Right ventricle myocardium inferior (tissue), 1 donor: ENCODE results near the gene GP1BB. TPM values are rescaled to one million over a fixed set of nuclear protein-coding genes. Genes with fewer than 3 reads are reported as not detected.

Experiments used
- ATAC-seq: fragments of 200-7000 bp; cut with Tn5 transposase; one replicate; pipeline ENCODE4 v1.9.1; 2020; ENCODE audit warnings: mild to moderate bottlenecking, moderate library complexity
- DNase-seq: peaks from one replicate; pipeline ENCODE4 v3.0.0; 2021; ENCODE audit errors: missing footprints
- intact Hi-C: fragments of 100-400 bp; cut with DNase I; formaldehyde crosslinking; loops from one replicate; pipeline ENCODE4 v1.11.0; 2022
- total RNA-seq: library from RNA; stranded (reverse); fragmentation: NEBNext Ultra II Directional; extraction: Animal tissue kit (Norgen Biotek cat#: 25700); gene quantifications from one replicate; pipeline ENCODE4 v1.2.1, GENCODE V29; 2021
- donor health status: DM: no; HTN: yes; CAD: no; lungs with severe emphysema.

Gene GP1BB
- total RNA-seq, 1 donor from 2014 or later = not detected

DNA sequence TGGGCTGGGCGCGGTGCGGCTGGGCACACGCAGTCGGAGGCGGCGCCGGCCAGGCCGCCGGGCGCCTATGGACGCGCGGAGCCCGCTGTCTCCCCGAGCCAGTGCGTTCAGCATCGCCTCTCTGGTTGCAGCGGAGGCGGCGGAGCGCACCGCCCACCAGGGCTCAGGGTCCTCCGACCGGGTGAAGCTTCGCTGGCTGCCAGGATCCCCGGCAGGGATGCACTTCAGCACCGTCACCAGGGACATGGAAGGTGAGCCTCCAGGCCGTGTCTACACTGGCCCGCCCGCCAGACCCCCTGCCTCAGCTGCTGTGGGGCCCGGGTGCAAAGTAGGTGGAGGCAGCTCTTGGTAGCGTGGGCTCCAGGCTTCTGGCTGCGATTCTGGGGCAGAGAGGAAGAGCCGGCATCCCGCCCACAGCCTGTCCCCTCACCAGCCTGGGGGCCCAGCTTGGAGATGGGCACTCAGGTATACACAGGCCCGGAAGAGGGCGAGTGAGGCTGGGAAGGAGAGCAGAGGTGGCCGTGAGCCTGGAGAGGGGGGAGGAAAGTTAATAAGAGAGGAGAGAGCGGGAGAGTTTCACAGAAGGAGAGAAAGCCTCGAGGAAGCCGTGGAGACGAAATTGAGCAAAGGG is 36.2 kb downstream of the GP1BB start:
- intact Hi-C loops = no loop called here
- peak; percentile 45 for DNase-seq
- no peak for ATAC-seq

DNA sequence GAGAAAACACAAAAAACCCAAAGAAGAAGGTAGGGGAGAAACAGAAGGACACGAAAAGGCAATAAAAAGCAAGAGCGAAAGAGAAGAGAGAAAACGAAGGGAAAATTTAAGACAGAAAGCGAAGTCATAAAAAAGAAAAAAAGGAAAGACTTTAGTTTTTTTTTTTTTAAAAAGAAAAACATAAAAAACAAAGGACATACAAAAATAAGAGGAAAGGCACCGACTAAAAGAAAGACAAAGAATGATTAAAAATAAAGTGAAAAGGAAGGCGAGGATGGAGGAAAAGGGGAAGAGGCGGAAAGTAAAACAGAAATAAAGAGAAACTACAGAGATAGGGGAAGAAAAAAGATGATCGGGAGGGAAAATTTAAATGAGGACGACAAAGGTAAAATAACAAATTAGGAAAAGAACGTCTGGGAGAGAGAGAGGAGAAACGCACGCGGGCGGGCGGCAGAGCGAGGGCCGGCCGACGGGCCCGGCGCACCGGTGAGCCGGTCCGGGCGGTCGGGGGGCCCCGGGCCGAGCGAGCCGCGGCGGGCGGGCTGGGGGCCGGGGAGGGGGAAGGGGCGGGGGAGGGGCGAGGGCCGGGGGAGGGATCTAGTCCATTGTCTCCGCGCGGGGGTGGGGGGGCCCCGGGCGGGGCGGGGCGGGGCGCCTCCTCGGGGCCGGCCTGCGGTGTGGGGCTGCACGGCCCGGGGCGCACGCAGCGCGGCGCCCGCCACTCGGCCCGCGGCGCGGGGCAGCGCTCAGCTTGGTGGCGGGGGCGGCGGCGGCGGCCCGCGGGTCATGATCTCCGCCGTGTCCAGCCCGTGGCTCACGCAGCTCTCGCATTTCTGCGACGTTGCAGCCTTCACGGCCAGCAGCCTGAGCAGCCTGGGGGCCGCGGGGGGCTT is 37.0 kb downstream of the GP1BB start, which contains the start of gene TBX1:
Gene TBX1, plus strand, starts transcription at position 721 of the 893 bp plus-strand sequence. Its CDS starts 66 bp downstream, at position 787.
- ATAC-seq (no peak), DNase-seq (peak; percentile 13)
- intact Hi-C loops = no loop called here

DNA sequence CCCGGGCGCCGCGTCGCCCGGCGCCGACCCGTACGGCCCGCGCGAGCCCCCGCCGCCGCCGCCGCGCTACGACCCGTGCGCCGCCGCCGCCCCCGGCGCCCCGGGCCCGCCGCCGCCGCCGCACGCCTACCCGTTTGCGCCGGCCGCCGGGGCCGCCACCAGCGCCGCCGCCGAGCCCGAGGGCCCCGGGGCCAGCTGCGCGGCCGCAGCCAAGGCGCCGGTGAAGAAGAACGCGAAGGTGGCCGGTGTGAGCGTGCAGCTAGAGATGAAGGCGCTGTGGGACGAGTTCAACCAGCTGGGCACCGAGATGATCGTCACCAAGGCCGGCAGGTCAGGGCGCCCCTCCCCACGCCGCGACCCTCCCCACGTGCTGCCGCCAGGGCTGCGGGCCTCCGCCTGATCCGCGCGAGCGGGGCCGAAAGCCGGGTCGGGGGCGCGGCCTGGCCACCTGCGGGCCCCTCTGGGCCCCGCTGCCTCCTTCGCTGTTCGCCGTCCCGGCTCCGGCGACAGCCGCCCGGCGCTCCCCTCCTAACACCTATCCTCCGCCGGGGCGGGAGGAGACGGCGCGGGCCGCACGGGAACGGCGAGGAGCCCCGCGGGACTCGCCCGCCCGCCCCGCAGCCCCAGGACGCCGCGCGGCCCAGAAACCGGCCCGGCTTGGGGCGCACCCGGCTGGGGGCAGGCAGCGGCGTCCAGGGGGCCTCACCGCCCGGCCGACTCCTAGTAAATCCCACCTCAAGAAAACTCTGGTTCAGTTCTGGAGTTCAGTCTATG is 37.8 kb downstream of the GP1BB start:
- intact Hi-C loops = no loop called here
- no peak for ATAC-seq
- DNase-seq = peak; percentile 20

DNA sequence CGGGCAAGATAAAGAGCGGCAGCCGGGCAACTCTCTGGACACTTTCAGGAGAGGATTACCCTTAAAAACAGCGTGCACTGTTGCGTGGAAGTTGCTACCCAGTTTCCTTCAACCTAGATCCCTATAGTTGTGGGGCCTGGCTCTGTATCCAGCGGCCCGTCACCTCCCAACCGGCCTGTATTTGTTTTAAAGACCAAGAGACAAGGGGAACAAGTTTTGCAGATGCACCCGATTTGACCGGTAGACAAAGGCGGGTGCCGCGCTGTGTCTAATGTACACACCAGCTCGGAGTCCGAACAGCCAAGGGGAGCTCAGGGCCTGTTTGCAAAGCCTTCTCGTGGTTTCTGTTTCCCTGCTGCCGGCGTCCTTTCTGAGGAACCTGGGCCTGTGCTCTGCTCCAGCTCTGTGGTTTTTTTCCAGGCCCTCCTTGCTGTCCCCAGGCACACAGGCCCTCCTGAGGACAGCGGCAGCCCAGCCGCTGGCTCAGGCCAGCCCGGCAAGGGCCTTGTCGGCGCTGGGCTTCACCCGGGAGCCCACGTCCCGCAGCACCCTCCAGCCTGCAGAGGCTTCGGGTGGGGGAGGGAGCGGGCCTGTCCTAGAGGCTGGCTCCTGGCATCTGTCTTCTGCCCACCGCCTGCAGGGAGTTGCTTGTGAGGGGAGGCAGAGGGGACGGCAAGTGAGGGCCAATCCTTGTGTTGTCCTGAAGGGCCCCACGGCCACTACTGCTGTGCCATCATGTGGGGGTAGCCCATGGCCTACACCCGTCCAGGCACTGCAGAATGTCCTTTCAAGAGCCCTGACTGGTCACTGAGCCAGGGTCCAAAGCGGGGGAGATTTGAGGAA is 38.6 kb downstream of the GP1BB start:
- ATAC-seq (no peak), DNase-seq (peak; percentile 56)
- intact Hi-C loops = no loop called here

DNA sequence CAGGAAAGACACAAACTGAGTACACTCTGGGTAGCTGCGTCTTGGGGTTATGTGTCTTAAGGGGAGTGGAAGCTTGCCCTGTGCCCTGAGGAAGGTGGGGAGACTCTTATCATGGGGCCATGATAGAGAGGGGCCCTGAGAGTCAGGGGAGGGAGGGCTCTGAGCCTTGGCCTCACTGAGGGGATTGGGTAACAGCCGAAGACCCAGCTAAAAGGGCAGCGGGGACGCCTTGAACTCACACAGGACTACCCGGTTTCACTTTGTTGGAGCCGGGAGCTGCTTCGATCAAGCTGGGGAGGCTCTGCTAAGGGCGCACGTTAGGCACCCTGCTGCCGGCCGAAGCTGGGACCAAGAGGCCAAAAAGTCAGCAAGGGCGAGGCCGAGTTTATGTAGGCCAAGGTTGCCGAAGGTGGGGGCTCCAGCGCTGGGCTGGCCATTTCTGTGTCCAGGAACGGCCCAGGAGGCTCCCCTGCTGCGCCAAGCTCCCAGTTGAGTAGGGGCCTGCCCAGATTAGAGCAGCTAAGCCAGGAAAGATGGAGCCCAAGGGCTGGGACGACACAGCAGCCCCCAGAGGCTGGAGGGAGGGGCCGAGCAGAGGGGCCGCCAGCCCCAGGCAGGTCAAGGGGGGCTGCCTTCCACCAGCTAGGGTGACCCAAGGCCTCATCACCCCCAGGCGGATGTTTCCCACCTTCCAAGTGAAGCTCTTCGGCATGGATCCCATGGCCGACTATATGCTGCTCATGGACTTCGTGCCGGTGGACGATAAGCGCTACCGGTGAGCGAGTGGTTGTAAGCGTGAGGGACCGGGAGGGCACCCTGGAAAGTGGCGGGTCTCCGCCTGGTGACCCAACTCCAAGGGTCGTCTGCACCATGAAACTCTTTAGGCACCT is 39.5 kb downstream of the GP1BB start:
- intact Hi-C loops = no loop called here
- no peak for ATAC-seq
- DNase-seq = peak; percentile 37

DNA sequence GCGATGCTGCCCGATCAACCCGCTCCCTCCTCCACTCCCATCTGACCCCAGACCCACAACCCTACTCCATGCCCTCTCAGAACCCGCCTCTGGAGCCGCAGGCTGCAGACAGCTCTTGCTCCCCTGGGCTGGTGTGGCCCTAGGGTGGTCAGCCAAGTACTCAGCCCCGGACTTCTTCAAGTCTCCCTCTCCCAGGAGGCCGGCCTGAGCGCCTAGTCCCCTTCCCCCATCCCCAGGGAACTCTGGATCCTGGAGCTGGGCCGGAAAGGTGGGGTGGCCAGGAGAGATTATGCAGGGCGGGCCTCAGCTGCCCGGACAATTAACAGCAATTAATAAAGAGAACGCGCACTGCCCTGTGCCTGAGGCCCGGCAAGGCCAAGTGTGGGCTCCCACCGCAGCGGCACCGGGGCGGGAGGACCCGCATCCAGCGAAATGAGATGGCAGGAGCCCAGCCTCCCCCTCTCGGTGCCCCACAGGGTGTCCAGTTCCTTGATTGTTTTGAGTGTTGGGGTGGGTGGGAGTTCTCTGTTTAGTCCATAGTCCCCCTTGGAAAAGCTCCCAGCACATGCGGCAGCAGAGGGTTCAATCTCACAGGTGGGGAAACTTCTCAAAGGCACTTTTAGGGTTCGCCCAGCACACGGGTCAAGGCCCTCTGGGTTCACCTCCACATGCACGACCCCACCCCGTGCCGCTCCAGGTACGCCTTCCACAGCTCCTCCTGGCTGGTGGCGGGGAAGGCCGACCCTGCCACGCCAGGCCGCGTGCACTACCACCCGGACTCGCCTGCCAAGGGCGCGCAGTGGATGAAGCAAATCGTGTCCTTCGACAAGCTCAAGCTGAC is 40.3 kb downstream of the GP1BB start:
- intact Hi-C loops = no loop called here
- ATAC-seq (no peak), DNase-seq (peak; percentile 43)

DNA sequence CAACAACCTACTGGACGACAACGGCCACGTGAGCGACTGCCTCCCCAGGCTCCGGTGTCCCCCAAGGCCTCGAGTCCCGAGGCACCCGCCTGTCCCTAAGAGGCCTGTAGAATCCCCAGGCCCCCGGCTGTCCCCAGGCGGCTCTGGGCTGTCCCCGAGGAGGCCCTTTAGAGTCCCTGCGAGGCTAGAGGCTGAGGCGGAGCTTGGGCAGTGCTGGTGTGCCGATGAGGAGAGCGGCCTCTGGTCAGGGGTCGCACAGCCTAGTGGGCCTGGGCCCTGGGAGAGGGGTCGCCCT is 40.9 kb downstream of the GP1BB start:
- intact Hi-C loops = no loop called here
- DNase-seq (no peak), ATAC-seq (no peak)

DNA sequence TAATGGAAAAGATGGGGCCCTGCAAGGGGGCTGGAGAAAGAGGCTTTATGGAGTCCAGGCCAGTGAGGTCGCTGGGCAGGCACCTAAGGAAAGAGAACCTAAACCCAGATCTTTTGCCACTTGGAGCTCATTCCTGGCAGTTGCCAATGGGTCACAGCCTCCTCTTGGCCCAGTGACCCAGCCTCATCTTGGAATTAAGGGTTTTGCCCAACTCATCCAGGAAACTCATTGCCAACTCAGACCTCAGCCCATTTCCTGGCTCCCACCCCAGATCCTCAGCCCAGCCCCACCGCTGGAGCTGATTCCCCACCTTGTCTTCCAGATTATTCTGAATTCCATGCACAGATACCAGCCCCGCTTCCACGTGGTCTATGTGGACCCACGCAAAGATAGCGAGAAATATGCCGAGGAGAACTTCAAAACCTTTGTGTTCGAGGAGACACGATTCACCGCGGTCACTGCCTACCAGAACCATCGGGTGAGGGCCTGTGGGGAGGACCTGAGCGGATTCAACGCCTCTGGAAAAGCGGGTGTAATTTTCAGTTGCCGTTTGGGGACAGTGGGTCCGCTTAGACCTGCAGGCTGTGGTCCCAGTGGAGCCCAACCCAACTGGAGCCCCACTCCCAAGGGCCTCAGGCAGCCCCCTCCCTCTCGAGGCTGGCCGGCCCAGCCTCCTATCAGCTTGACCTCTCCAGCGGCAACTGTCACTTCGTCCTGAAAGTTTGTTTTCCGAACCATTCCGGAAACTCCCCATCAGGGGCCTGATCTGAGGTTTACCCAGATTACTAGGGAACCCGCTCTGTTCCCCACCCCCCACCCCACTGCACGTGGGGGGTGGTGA is 41.5 kb downstream of the GP1BB start:
- DNase-seq (peak; percentile 52), ATAC-seq (no peak)
- intact Hi-C loops = no loop called here

DNA sequence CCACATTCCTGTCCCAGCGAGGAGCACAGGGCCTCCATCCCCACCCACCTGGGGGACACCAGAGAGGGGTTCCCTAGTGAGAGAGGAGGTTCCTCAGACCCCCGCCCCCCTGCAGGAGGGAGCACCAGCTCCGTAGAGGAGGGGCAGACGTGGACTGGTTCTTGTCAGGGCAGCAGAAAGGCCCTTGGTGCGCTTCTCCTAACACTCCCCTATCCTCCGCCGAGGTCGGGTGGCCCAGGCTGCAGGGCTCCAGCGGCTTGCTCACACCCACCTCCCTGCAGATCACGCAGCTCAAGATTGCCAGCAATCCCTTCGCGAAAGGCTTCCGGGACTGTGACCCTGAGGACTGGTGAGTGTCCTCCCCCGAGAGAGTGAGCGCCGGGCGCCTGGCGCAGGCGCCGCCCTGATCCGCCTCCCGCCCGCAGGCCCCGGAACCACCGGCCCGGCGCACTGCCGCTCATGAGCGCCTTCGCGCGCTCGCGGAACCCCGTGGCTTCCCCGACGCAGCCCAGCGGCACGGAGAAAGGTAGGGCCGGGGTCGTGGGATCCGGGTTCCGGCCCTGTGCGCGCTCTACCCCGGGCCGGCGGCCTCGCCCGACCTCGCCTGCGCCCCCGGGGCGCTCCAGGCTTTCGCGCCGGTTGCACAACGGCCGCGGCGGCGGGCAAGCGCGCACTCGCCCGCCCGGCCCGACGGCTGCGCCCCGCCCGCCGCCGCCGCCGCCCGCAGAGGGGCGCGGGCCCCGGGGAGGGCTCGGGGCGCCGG is 42.3 kb downstream of the GP1BB start:
- intact Hi-C loops = no loop called here
- ATAC-seq (peak; percentile 38), DNase-seq (peak; percentile 68)

DNA sequence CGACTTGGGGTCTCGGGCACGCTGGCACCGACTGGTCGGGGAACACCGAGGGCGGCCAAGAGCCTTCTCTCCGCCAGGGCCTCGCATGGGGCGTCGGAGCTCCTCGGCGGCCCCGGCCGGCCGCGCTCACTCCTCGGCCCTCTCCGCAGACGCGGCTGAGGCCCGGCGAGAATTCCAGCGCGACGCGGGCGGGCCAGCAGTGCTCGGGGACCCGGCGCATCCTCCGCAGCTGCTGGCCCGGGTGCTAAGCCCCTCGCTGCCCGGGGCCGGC is 42.8 kb downstream of the GP1BB start:
- ATAC-seq (no peak), DNase-seq (no peak)
- intact Hi-C loops = no loop called here

DNA sequence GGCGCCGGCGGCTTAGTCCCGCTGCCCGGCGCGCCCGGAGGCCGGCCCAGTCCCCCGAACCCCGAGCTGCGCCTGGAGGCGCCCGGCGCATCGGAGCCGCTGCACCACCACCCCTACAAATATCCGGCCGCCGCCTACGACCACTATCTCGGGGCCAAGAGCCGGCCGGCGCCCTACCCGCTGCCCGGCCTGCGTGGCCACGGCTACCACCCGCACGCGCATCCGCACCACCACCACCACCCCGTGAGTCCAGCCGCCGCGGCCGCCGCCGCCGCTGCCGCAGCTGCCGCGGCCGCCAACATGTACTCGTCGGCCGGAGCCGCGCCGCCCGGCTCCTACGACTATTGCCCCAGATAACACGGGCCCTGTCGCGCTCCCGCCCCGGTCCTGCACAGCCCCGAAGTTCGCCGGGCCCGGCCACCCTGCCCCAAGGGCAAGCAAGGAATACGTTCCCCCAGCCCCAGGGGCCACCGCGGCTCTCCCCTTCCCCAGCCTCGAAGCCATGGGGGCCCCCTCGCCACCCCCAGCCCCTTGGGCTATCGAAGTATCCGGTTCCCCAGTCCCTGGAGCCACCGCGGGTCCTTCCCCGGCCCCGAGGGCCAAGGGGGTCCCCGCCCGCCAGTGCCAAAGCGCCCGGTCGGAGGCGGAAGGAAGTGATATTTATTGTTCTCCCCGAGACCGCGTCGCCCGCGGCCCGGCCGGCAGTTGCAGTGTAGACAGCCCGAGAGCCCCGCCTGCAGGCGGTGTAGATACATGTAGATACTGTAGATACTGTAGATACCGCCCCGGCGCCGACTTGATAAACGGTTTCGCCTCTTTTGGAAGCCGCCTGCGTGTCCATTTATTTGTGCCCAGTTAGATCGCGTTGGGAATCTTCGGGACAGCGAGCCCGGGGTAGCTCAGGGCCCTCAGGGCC is 43.4 kb downstream of the GP1BB start:
- intact Hi-C loops = no loop called here
- peak; percentile 53 for ATAC-seq
- DNase-seq = peak; percentile 89

DNA sequence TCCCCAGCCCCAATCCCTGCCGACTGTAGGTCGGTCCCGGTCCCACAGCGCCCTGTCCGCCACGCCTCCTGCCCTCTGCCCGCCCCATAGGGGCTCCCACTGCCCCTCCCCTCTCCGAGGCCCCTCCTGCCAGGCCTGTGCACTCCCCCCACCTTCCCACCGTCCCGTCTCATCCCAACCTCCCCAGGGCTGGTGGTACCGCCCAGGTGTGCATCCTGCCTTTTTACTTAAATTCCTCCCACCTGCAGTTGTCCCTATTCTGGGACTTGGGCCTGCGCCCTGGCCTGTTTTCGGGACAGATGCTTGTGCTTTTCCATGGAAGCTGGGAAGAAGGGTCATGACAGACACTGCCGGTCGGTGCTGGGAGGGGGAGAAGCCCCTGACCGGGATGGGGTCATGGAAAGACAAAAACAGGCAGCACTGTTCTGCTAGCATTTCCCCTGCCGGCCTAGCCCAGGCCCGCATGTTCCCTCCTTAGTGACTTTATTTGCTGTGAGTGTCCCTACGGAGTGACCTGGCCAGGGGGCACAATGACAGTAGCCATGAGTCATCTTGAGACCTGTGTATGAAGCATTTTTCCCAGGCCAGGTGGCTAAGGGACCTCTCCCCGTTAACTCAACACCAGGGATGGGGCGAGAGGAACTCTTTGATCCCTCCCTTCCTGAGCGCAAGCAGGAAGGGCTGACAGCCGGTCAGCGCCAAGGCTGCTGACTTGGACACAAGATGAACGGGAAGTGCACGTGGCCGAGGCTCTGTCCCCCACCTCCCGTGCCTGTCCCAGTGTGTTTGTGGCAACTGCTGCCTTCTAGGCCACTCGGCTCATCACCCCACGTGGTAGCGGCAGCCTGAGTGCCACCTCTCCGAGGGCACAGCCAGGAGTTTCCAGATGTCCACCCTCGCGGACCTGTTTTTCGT is 44.3 kb downstream of the GP1BB start:
- intact Hi-C loops = no loop called here
- ATAC-seq (peak; percentile 44), DNase-seq (peak; percentile 79)

DNA sequence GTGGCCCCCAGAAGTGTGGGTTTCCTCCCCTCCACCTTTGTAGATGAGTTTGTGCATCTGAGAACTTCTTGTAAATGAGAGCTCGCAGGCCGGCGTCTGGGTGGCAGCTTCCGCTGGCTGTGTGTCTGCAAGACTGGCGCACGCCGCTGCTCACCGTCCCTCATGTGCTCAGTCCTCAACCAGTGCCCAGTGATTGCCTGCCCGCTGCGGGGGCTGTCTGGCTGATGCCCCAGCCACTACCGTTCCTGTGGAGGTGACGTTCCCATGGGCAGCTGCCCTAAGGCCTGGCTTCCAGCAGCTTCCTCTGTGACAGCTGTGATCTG is 46.0 kb downstream of the GP1BB start:
- no peak for ATAC-seq
- intact Hi-C loops = no loop called here
- DNase-seq = peak; percentile 57
